K562 (cell line): ENCODE results near the gene NOL11. TPM values are rescaled to one million over a fixed set of nuclear protein-coding genes. Genes with fewer than 3 reads are reported as not detected.
"Not testable (repeated sequence)": the region's sequence is repeated elsewhere in the genome, so short reads cannot be mapped to it uniquely, and the experiment has no call there.

ENCODE experiments used
- ATAC-seq: fragments of 200-7000 bp; cut with Tn5 transposase; 3 replicates; pipeline ENCODE4 v1.9.1; 2020; ENCODE audit warnings: moderate library complexity
- BruUV-seq: library from RNA; stranded (reverse); fragments of 400-500 nt; replicated peaks from 2 replicates; lab custom pipeline; 2021; lab: Mats Ljungman, UMichigan
- CTCF ChIA-PET: fragments of 300-600 bp; formaldehyde crosslinking; extraction: SDS; loops from one replicate; lab custom pipeline; 2021; ENCODE audit warnings: low intra/inter-chr PET ratio; lab: Yijun Ruan, JAX
- POLR2A ChIA-PET: fragments of 300-600, 350-650 bp; sonication (Branson Sonifier 250); formaldehyde crosslinking; extraction: SDS; loops from one replicate; lab custom pipeline; 2021; ENCODE audit warnings: antibody characterized with exemption, inconsistent platforms; lab: Yijun Ruan, JAX
- DNase-seq, 4 experiments: peaks; one replicate each; pipeline versions ENCODE4 v3.0.0 to v3.0.0-alpha.2; 2011 to 2018; ENCODE audit warnings: low spot score in 3 of 4, mixed read lengths in 3 of 4; ENCODE audit errors: extremely low read depth in 1 of 4
- FAIRE-seq: peaks from 2 replicates; lab custom pipeline; 2011; peaks lifted over from hg19 to GRCh38; lab: Jason Lieb, UNC
- H2AFZ ChIP-seq: 2 replicates; pipeline ENCODE4 v1.6.0; 2011; ENCODE audit warnings: low read depth, low read length, control low read depth, inconsistent platforms
- H3K27ac ChIP-seq: fragments of 200-600 bp; 3 replicates; pipeline ENCODE4 v1.8.0; 2011; ENCODE audit warnings: low read depth, mild to moderate bottlenecking, control low read depth, inconsistent platforms, low read length, moderate library complexity, mixed read lengths; ENCODE audit errors: extremely low read depth
- H3K27me3 ChIP-seq, 2 experiments: fragments of 300-600 bp in 1 of 2; 2 replicates in 1 of 2; 3 replicates in 1 of 2; pipeline versions ENCODE4 v1.6.0 to v1.8.0; 2011; ENCODE audit warnings: inconsistent platforms in 2 of 2, low read length in 2 of 2, mild to moderate bottlenecking in 1 of 2, mixed read lengths in 1 of 2, moderate library complexity in 1 of 2; ENCODE audit not compliant: control insufficient read depth in 2 of 2, insufficient read depth in 2 of 2
- H3K36me3 ChIP-seq: fragments of 300-600 bp; 3 replicates; pipeline ENCODE4 v1.8.0; 2011; ENCODE audit warnings: mild to moderate bottlenecking, low read length, inconsistent platforms; ENCODE audit not compliant: control insufficient read depth, insufficient read depth
- H3K4me1 ChIP-seq, 2 experiments: fragments of 200-600 bp in 1 of 2; replicated peaks in 1 of 2; 2 replicates in 1 of 2; 3 replicates in 1 of 2; pipeline versions ENCODE4 v1.5.1 to v1.8.0; 2011; ENCODE audit warnings: inconsistent platforms in 2 of 2, low read length in 2 of 2, mild to moderate bottlenecking in 1 of 2, mixed read lengths in 1 of 2, moderate library complexity in 1 of 2; ENCODE audit not compliant: control insufficient read depth in 2 of 2, insufficient read depth in 2 of 2
- H3K4me2 ChIP-seq: 2 replicates; pipeline ENCODE4 v1.6.1; 2011; ENCODE audit warnings: low read length, control low read depth, inconsistent platforms, mixed read lengths; ENCODE audit not compliant: insufficient read depth
- H3K4me3 ChIP-seq: fragments of 200-600 bp; sonication (generic), shearing (Covaris generic); 2 replicates; pipeline ENCODE4 v1.5.1; 2016; ENCODE audit warnings: control low read depth, inconsistent platforms
- H3K79me2 ChIP-seq: fragments of 200-600 bp; 3 replicates; pipeline ENCODE4 v1.8.0; 2011; ENCODE audit warnings: low read length, inconsistent platforms; ENCODE audit not compliant: control insufficient read depth, insufficient read depth
- H3K9ac ChIP-seq, 2 experiments: 2 replicates each; pipeline versions ENCODE4 v1.6.0 to v1.6.1; 2011; ENCODE audit warnings: low read depth in 2 of 2, low read length in 2 of 2, control low read depth in 1 of 2, inconsistent platforms in 1 of 2, mild to moderate bottlenecking in 1 of 2, mixed read lengths in 1 of 2; ENCODE audit not compliant: insufficient read depth in 1 of 2
- H3K9me1 ChIP-seq: one replicate; pipeline ENCODE4 v1.6.0; 2011; ENCODE audit warnings: inconsistent platforms, mild to moderate bottlenecking, low read length, moderate library complexity; ENCODE audit not compliant: control insufficient read depth, insufficient read depth
- H3K9me3 ChIP-seq: replicated peaks from 2 replicates; pipeline ENCODE4 v1.5.1; 2011; ENCODE audit warnings: low read depth, low read length, inconsistent platforms; ENCODE audit not compliant: control insufficient read depth, insufficient read depth
- H4K20me1 ChIP-seq: replicated peaks from 2 replicates; pipeline ENCODE4 v1.6.1; 2011; ENCODE audit warnings: low read length, inconsistent platforms, mixed read lengths; ENCODE audit not compliant: control insufficient read depth, insufficient read depth
- C11orf30 ChIP-seq: fragments of 450-650 bp; IDR thresholded peaks from 2 replicates; pipeline ENCODE4 v1.6.1; 2016; ENCODE audit warnings: low read depth, mild to moderate bottlenecking
- KLF1 ChIP-seq: fragments of 450-650 bp; IDR thresholded peaks from 2 replicates; pipeline ENCODE4 v1.6.1; 2016; ENCODE audit warnings: missing genetic modification characterization, missing compliant biosample characterization
- LEF1 ChIP-seq: fragments of 450-650 bp; IDR thresholded peaks from 2 replicates; pipeline ENCODE4 v1.6.1; 2016; ENCODE audit warnings: mild to moderate bottlenecking
- NFE2 ChIP-seq: IDR thresholded peaks from 2 replicates; pipeline ENCODE4 v1.6.1; 2014; ENCODE audit warnings: antibody characterized with exemption, low read depth
- OTX1 ChIP-seq: fragments of 450-650 bp; formaldehyde crosslinking; IDR thresholded peaks from 2 replicates; pipeline ENCODE4 v1.4.0; 2022; ENCODE audit warnings: mild to moderate bottlenecking
- RCOR1 ChIP-seq, 2 experiments: IDR thresholded peaks; 2 replicates each; pipeline ENCODE4 v1.6.1; 2012; ENCODE audit warnings: low read depth in 2 of 2, low read length in 2 of 2, borderline replicate concordance in 1 of 2, improper control_type of control experiment in 1 of 2
- SRSF9 ChIP-seq: fragments of 200-400 bp; formaldehyde crosslinking; IDR thresholded peaks from 2 replicates; pipeline ENCODE4 v1.6.1; 2017; ENCODE audit warnings: low read depth, low read length, borderline replicate concordance
- TRIM28 ChIP-seq: fragments of 450-650 bp; IDR thresholded peaks from 2 replicates; pipeline ENCODE4 v1.6.1; 2017
- ZNF263 ChIP-seq: sonication (generic); formaldehyde crosslinking; IDR thresholded peaks from 2 replicates; pipeline ENCODE4 v1.8.0; 2022; ENCODE audit warnings: mild to moderate bottlenecking, missing genetic modification reagents, borderline replicate concordance
- ZNF668 ChIP-seq: fragments of 250-450 bp; sonication (Bioruptor Pico); IDR thresholded peaks from 2 replicates; pipeline ENCODE4 v1.8.0; 2022; ENCODE audit warnings: mild to moderate bottlenecking, inconsistent platforms
- ZNF76 ChIP-seq: fragments of 250-450 bp; sonication (Bioruptor Pico); IDR thresholded peaks from 2 replicates; pipeline ENCODE4 v1.4.0; 2020; ENCODE audit warnings: mild to moderate bottlenecking, moderate library complexity, borderline replicate concordance
- WGBS: fragments of 100-300 bp; shearing (Covaris generic); methylation state at CpG from one replicate; pipeline ENCODE4 v1.1.6; 2016; ENCODE audit warnings: low coverage, mixed read lengths; ENCODE audit not compliant: insufficient coverage; ENCODE audit errors: missing lambda C conversion rate; 5-methylcytosine and 5-hydroxymethylcytosine counted together
- in situ Hi-C: fragments of 300-500 bp; cut with MboI; formaldehyde crosslinking; loops from 4 replicates; pipeline ENCODE4 v1.15.0; 2018; ENCODE audit warnings: inconsistent platforms, mixed read lengths
- intact Hi-C: fragments of 100-400 bp; cut with micrococcal nuclease; formaldehyde crosslinking; loops from 2 replicates; pipeline ENCODE4 v1.14.2; 2022
- polyA plus RNA-seq, 8 experiments: library from polyadenylated mRNA; depleted of rRNA in 4 of 8; stranded (reverse) in 5 of 8; unstranded in 3 of 8; fragments of >200 nt; fragmentation: Nextera tagmentation in 2 of 8; fragmentation: Illumina TruSeq in 1 of 8; extraction: Ambion mirVana in 2 of 8; extraction: Trizol in 1 of 8; gene quantifications; 2 replicates each; pipeline versions ENCODE4 v1.2.1 to v1.2.3, GENCODE V29; 2011 to 2014; ENCODE audit warnings: inconsistent platforms in 1 of 8, missing spikeins in 1 of 8
- total RNA-seq, 7 experiments: library from RNA; depleted of rRNA in 6 of 7; stranded (reverse); fragments of >200 nt in 6 of 7; fragmentation: Illumina TruSeq in 2 of 7; extraction: Trizol in 2 of 7; gene quantifications; 2 replicates each; pipeline versions ENCODE4 v1.2.1 to v1.2.3, GENCODE V29; 2011 to 2021; ENCODE audit warnings: low replicate concordance in 1 of 7
- TF ChIP-seq, protein P1 (sequence below), 2 experiments: fragments of 450-650 bp; IDR thresholded peaks; 2 replicates each; pipeline ENCODE4 v1.6.1; 2016

NOL11 gene
- total and polyA plus RNA-seq, 9 of the 15 experiments (the other 6 are each of a cell fraction or from before 2014, with no cell fraction given), result 61.1 to 175 (median 121) TPM

- Histone ChIP-seq H3K27ac (no peak overlapping the region), H3K79me2 (peaks cover 13% of the 10 kb centered on the region), H3K4me2 (no peak overlapping the region), H3K9me1 (no peaks in the 10 kb centered on the region), H3K4me3 (no peak overlapping the region), H2AFZ (no peak overlapping the region), H3K9me3 (no peaks in the 10 kb centered on the region), H4K20me1 (no peaks in the 10 kb centered on the region), H3K27me3 (no peaks in the 10 kb centered on the region), H3K9ac (no peak overlapping the region), H3K4me1 (no peaks in the 10 kb centered on the region), H3K36me3 (peaks cover 92% of the 10 kb centered on the region)
- CTCF ChIA-PET, result no interaction called here
- 97% methylated on average over 4 of the region's 4 CpGs for WGBS
- ATAC-seq, result no peak
- in situ Hi-C loops, result no loop called here
- no peak for FAIRE-seq
- TF ChIP-seq NFE2 (no peak), ZNF76 (CRISPR knock-in tag) (no peak), LEF1 (no peak), ZNF263 (CRISPR knock-in tag) (no peak), C11orf30 (no peak), ZNF668 (CRISPR knock-in tag) (no peak), SRSF9 (no peak), RCOR1 (IDR thresholded peaks at IDR 0.05; ENCODE audit: borderline replicate concordance in 1 of 2, low read depth in 2 of 2, low read length in 2 of 2) (no peak), TRIM28 (no peak), KLF1 (tag) (no peak), OTX1 (CRISPR knock-in tag) (no peak)
- TF ChIP-seq, protein P1, sequence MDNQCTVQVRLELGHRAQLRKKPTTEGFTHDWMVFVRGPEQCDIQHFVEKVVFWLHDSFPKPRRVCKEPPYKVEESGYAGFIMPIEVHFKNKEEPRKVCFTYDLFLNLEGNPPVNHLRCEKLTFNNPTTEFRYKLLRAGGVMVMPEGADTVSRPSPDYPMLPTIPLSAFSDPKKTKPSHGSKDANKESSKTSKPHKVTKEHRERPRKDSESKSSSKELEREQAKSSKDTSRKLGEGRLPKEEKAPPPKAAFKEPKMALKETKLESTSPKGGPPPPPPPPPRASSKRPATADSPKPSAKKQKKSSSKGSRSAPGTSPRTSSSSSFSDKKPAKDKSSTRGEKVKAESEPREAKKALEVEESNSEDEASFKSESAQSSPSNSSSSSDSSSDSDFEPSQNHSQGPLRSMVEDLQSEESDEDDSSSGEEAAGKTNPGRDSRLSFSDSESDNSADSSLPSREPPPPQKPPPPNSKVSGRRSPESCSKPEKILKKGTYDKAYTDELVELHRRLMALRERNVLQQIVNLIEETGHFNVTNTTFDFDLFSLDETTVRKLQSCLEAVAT (IDR thresholded peaks at IDR 0.05), result no peak
- POLR2A ChIA-PET, result interaction anchor here (3.0 kb wide), 1 partner anchor 7 kb away, joined by 10 read pairs; the partner anchor contains the start of gene NOL11
- no TSS peak for BruUV-seq
- DNase-seq, result no peak
- intact Hi-C loops, result no loop called here
These were observed 8.1 kb downstream of the NOL11 start for GRCh38 chr17:67725807-67726206.

- DNase-seq, CTCF ChIA-PET, H3K9me1 ChIP-seq, H3K27ac ChIP-seq, H2AFZ ChIP-seq, H3K79me2 ChIP-seq, in situ Hi-C loops, H4K20me1 ChIP-seq, H3K4me3 ChIP-seq, BruUV-seq, H3K4me2 ChIP-seq, FAIRE-seq, intact Hi-C loops, H3K27me3 ChIP-seq, H3K4me1 ChIP-seq, H3K9me3 ChIP-seq, H3K9ac ChIP-seq, ATAC-seq: not testable (repeated sequence)
- H3K36me3 ChIP-seq, result peaks cover 88% of the 10 kb centered on the region
- POLR2A ChIA-PET, result interaction anchor here (0.5 to 3.0 kb wide), 5 partner anchors 9 to 38 kb away, joined by 3 to 10 read pairs (median 3); partner anchors contain the start of gene NOL11
- WGBS, result 92% methylated on average over 12 of the region's 15 CpGs
These were observed 9.7 kb downstream of the NOL11 start for GRCh38 chr17:67727152-67728039.
